ENCODE data around the gene KIF1A. TPM values are rescaled to one million over a fixed set of nuclear protein-coding genes. Genes with fewer than 3 reads are reported as not detected.

The KIF1A gene
- polyA plus RNA-seq, 1 experiment, result not detected

DNA sequence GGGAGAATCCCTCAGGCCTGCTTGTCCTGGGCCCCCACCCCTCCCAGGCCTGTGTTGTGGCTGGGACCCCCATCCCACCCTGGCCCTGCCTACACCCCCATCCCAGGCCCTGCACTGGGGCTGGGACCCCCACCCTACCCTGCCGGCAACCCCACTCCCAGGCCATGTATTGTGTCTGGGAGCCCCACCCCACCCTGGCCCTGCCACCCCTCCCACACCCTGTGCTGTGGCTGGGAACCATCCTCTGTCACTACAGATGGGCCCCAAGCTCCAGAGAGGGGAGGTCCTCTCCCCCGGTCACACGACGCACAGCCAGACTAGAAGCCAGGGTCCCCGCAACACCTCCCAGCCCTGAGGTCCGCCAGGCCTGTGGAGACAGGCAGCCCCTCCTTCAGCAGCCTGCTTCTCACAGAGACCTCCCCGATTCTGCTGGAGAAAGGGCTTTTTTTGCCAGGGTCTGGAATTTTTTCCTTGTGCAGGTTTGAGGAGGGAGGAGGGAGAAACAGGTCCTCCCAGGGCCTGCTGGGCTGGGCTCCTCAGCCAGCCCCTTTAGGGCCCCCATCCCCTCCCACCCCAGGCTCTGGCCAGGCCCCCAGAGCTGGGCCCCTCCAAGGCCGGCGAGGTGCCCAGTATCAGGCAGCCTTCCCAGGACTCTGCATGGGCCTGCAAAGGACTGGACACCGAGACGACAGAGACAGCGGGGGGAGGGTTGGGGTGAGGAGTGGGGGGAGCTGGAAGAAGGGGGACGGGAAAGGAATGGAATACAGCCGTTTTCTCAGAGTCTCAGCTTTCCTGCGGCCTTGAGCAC, 28.0 kb downstream of the KIF1A start:
- no peak for DNase-seq (ENCODE audit: low read depth, low spot score)
- H3K4me3 ChIP-seq (ENCODE audit: low read depth, low read length), result no peak overlapping the region
- ChIA-PET POLR2A (no interaction called here), CTCF (no interaction called here)
- H3K27me3 ChIP-seq (ENCODE audit: control insufficient read depth, insufficient read depth, low read length), result peaks cover 25% of the 10 kb centered on the region
- H3K9me3 ChIP-seq (ENCODE audit: control insufficient read depth, insufficient read depth, low read length), result no peaks in the 10 kb centered on the region
- TF ChIP-seq, protein P1, sequence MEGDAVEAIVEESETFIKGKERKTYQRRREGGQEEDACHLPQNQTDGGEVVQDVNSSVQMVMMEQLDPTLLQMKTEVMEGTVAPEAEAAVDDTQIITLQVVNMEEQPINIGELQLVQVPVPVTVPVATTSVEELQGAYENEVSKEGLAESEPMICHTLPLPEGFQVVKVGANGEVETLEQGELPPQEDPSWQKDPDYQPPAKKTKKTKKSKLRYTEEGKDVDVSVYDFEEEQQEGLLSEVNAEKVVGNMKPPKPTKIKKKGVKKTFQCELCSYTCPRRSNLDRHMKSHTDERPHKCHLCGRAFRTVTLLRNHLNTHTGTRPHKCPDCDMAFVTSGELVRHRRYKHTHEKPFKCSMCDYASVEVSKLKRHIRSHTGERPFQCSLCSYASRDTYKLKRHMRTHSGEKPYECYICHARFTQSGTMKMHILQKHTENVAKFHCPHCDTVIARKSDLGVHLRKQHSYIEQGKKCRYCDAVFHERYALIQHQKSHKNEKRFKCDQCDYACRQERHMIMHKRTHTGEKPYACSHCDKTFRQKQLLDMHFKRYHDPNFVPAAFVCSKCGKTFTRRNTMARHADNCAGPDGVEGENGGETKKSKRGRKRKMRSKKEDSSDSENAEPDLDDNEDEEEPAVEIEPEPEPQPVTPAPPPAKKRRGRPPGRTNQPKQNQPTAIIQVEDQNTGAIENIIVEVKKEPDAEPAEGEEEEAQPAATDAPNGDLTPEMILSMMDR (IDR thresholded peaks at IDR 0.05; ENCODE audit: low read depth, low read length), result no peak
- no peak overlapping the region for H3K27ac ChIP-seq (ENCODE audit: low read depth, low read length)

DNA sequence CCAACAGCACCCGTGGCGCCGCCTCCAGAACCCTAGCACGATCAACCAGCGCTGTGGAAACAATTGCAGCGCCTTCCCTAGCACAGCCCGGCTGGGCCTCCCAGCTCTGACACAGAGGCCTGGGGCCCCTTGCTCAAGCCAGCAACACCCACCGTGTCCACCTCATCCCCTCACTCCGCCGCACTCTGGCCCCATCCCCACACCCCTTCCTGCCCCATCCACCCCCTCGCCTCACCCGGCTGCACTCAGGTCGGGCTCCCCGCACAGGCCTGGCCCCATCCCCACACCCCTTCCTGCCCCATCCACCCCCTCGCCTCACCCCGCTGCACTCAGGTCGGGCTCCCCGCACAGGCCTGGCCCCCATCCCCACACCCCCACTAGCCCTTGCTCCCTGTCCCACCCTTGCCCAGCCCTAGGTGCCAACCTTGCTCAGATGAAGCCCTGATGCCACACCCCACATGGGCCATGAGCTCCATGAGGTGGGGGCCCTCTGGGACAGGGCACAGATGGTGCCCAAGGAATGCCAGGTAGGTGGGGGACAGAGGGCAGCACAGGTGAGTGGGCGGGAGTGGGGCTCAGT, 28.7 kb downstream of the KIF1A start:
- DNase-seq (ENCODE audit: low read depth, low spot score), result no peak
- Histone ChIP-seq H3K4me3 (ENCODE audit: low read depth, low read length) (no peak overlapping the region), H3K27me3 (ENCODE audit: control insufficient read depth, insufficient read depth, low read length) (peaks cover 25% of the 10 kb centered on the region), H3K27ac (ENCODE audit: low read depth, low read length) (no peak overlapping the region), H3K9me3 (ENCODE audit: control insufficient read depth, insufficient read depth, low read length) (peaks cover under 1% of the 10 kb centered on the region; the same call in 1 of the 2 replicates)
- ChIA-PET CTCF (no interaction called here), POLR2A (no interaction called here)
- TF ChIP-seq, protein P1 (IDR thresholded peaks at IDR 0.05; ENCODE audit: low read depth, low read length), result no peak

DNA sequence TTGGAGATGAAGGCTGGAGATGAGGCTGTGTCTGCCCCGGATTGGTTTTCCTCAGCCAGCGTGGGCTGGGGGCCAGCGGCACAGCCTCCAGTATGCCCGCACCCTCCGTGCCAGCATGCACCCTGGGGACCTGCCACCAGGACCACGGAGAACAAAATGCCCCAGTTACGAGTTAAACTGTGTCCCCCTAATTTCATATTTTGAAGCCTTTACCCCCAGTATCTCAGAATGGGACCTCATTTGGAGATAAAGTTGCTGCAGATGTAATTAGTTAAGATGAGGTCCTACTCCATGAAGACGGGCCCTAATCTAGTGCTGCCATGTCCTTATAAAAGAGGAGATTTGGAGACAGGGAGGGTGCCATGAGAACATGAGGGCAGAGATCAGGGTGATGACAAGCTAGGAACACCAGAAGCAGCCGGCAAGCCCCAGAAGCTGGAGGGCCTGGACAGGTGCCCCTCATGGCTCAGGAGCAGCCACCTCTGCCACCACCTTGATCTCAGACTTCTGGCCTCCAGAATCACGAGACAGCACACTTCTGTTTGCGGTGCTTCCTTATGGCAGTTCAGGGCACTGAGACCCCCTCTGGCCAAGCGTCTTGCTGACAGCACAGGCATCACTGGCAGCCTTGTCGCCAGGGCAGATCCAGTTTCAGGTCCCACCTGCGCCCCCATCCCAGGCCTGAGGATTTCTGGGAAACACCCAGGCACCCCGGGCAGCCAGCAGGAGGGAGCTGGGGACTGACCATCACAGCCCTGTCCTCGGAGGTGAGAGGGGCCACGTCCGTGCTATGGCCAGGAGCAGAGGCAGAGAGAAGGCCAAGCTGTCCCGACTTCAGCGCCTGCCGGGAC, 29.4 kb downstream of the KIF1A start:
- H3K9me3 ChIP-seq (ENCODE audit: control insufficient read depth, insufficient read depth, low read length), result peaks cover 6% of the 10 kb centered on the region; the same call in 1 of the 2 replicates
- POLR2A ChIA-PET, result no interaction called here
- H3K27me3 ChIP-seq (ENCODE audit: control insufficient read depth, insufficient read depth, low read length), result peaks cover 21% of the 10 kb centered on the region
- H3K27ac ChIP-seq (ENCODE audit: low read depth, low read length), result no peak overlapping the region
- no peak for DNase-seq (ENCODE audit: low read depth, low spot score)
- CTCF ChIA-PET, result no interaction called here
- TF ChIP-seq, protein P1 (IDR thresholded peaks at IDR 0.05; ENCODE audit: low read depth, low read length), result no peak
- no peak overlapping the region for H3K4me3 ChIP-seq (ENCODE audit: low read depth, low read length)

DNA sequence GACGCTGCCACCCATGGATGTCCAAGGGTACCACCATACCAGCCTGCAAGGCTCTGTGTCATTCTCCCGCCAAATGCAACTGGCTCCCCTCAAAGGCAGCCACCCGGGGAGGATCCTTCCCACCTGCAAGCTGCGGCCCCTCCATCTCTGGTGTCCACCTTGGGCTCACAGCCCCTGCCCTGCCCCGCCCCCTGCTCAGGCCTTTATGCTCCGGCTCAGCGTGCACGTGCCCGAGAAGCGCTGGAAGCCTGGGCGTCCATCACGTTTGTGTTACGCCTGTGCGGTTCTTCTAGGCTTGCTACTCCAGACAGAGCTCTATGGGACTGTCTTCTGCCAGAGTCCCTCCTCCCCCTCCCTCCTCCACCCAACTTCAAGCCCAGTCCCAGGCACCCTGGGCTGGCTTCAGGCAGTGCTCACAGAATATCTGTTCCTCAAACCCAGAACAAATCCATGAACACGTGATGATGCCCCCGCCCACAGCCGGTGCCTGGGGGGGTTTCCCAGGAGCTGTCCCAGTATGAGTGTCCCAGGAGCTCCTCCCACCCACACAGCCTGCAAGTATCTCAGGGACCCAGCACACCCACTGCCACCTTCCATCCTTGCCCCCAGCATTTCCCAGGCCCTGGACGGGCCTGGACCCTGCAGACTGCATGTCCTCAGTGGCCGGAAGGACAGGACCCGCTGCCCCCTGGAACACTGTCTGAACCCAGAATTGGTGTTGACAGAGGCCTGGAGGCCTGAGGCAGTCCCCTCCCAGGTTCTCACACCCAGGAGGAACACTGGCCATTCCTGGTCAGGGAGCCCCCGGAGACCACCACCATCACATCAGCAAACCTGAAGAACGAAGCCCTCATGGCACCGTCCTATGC, 30.3 kb downstream of the KIF1A start:
- POLR2A ChIA-PET, result no interaction called here
- Histone ChIP-seq H3K27me3 (ENCODE audit: control insufficient read depth, insufficient read depth, low read length) (peaks cover 14% of the 10 kb centered on the region), H3K27ac (ENCODE audit: low read depth, low read length) (no peak overlapping the region), H3K4me3 (ENCODE audit: low read depth, low read length) (no peak overlapping the region), H3K9me3 (ENCODE audit: control insufficient read depth, insufficient read depth, low read length) (peaks cover 13% of the 10 kb centered on the region; the same call in 1 of the 2 replicates)
- TF ChIP-seq, protein P1 (IDR thresholded peaks at IDR 0.05; ENCODE audit: low read depth, low read length), result no peak
- DNase-seq (ENCODE audit: low read depth, low spot score), result no peak
- CTCF ChIA-PET, result no interaction called here

All from AG04450 (cell line).